ENCODE results near the gene SYNGAP1. TPM values are rescaled to one million over a fixed set of nuclear protein-coding genes. Genes with fewer than 3 reads are reported as not detected.

The SYNGAP1 gene
- total RNA-seq, 4 donors from 2014 or later = 4.9 to 37.2 (median 11.1) TPM

DNA sequence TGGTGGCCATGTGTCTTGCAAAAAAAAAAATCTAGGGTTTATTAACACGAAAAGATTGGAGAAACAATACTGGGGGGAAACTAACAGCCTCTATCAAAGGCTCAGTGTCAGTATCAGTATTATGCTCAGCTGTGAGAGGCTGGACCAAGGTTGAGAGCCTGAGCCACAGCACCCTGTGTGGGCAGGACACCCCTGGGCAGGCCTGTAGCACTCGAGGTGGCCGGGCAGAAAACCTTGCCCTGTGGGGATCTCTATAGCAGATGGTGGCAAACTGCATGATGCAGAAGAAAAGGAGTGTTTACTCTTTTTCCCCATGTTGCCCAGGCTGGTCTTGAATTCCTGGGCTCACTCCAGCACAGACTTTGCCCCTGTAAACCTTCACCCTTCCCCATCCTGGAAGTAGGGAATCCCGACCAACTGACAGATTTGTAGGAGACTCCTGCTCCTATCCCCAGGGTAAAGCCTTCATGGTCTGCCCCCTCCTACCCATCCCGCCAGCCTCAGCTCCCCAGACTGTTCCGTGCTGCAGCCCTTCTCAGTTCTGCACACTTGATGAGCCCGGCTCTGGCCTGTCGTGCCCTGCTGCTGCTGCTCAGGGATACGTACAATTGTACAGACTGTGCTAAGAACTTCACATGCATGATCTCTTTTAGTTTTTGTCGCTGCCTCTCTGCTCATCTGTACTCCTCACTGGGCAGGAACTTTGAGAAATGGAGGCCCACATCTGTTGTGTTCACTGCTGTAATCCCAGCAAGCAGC lies 36.3 kb upstream of the SYNGAP1 start:
- Histone ChIP-seq H3K27ac (no peak overlapping the region), H3K9me3 (no peaks in the 10 kb centered on the region), H3K4me3 (no peak overlapping the region), H3K36me3 (no peaks in the 10 kb centered on the region), H3K4me1 (no peaks in the 10 kb centered on the region), H3K27me3 (no peaks in the 10 kb centered on the region)
- in situ Hi-C loops (cut with MboI; ENCODE audit: low pct_ligation_motif_present in 1 of 4, low pct_unique_long_range_greater_than_20kb in 1 of 4, low sequenced_read_pairs in 3 of 4) = no loop called here
- TF ChIP-seq, protein P1, sequence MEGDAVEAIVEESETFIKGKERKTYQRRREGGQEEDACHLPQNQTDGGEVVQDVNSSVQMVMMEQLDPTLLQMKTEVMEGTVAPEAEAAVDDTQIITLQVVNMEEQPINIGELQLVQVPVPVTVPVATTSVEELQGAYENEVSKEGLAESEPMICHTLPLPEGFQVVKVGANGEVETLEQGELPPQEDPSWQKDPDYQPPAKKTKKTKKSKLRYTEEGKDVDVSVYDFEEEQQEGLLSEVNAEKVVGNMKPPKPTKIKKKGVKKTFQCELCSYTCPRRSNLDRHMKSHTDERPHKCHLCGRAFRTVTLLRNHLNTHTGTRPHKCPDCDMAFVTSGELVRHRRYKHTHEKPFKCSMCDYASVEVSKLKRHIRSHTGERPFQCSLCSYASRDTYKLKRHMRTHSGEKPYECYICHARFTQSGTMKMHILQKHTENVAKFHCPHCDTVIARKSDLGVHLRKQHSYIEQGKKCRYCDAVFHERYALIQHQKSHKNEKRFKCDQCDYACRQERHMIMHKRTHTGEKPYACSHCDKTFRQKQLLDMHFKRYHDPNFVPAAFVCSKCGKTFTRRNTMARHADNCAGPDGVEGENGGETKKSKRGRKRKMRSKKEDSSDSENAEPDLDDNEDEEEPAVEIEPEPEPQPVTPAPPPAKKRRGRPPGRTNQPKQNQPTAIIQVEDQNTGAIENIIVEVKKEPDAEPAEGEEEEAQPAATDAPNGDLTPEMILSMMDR (IDR thresholded peaks at IDR 0.05) = no peak
- TF ChIP-seq POLR2A (IDR thresholded peaks at IDR 0.05) = no peak
- TF ChIP-seq POLR2AphosphoS5 (IDR thresholded peaks at IDR 0.05) = no peak
- no peak for TF ChIP-seq EP300 (IDR thresholded peaks at IDR 0.05; ENCODE audit: low read depth)
- DNase-seq = no peak
- intact Hi-C loops (cut with DNase I; ENCODE audit: low total_unique reads) = no loop called here
- whole genome bisulfite sequencing, 2 donors (ENCODE audit: low coverage in 1 of 2) = 70 to 83% methylated on average over 1 to 9 of the region's 10 CpGs

DNA sequence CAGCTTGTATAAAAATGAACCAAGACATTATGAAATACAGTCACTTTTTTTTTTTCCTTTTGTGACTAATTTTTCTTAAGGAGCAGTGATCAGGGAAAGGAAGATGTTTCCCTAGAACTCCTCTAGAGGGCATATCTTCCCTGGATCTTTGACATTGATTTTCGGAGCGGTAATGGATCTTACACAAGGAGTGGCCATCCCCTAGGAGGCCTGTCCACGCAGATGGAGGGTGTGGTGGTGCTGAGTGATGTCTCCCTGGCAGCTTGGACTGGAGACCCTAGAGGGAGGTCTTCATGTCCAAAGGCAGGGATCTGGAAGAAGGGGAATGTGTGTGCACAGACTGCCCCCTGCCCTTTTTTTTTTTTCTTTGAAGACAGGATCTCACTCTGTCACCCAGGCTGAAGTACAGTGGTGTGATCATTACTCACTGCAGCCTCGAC lies 35.3 kb upstream of the SYNGAP1 start:
- Histone ChIP-seq H3K4me3 (no peak overlapping the region), H3K4me1 (no peaks in the 10 kb centered on the region), H3K27ac (no peak overlapping the region), H3K9me3 (no peaks in the 10 kb centered on the region), H3K27me3 (no peaks in the 10 kb centered on the region), H3K36me3 (no peaks in the 10 kb centered on the region)
- DNase-seq = no peak
- in situ Hi-C loops (cut with MboI; ENCODE audit: low pct_ligation_motif_present in 1 of 4, low pct_unique_long_range_greater_than_20kb in 1 of 4, low sequenced_read_pairs in 3 of 4) (no loop called here), intact Hi-C loops (cut with DNase I; ENCODE audit: low total_unique reads) (no loop called here)
- 38% methylated on average over 4 of the region's 4 CpGs; no CpG with 5 or more reads in 1 of the 2 donors for WGBS, 2 donors (ENCODE audit: low coverage in 1 of 2)
- no peak for TF ChIP-seq EP300 (IDR thresholded peaks at IDR 0.05; ENCODE audit: low read depth)
- TF ChIP-seq, protein P1 (IDR thresholded peaks at IDR 0.05) = peak; percentile 18 to 38 (median 25)

- WGBS, 2 donors (ENCODE audit: low coverage in 1 of 2) = 91 to 94% methylated on average over 2 of the region's 2 CpGs
- intact Hi-C loops (cut with DNase I; ENCODE audit: low total_unique reads) (no loop called here), in situ Hi-C loops (cut with MboI; ENCODE audit: low pct_ligation_motif_present in 1 of 4, low pct_unique_long_range_greater_than_20kb in 1 of 4, low sequenced_read_pairs in 3 of 4) (no loop called here)
- Histone ChIP-seq H3K4me1 (peaks cover 4 to 20% (median 12%) of the 10 kb centered on the region in 4 donors), H3K27ac (peak overlapping the region in 1 of 4 donors; percentile 90), H3K27me3 (no peaks in the 10 kb centered on the region), H3K4me3 (no peak overlapping the region), H3K36me3 (no peaks in the 10 kb centered on the region), H3K9me3 (no peaks in the 10 kb centered on the region)
- DNase-seq = no peak
- TF ChIP-seq, protein P1 (IDR thresholded peaks at IDR 0.05) = no peak
- no peak for TF ChIP-seq EP300 (IDR thresholded peaks at IDR 0.05; ENCODE audit: low read depth)
- TF ChIP-seq POLR2AphosphoS5 (IDR thresholded peaks at IDR 0.05) = no peak
- no peak for TF ChIP-seq POLR2A (IDR thresholded peaks at IDR 0.05)
Observed at GRCh38 chr6:33390173-33390572, 29.7 kb upstream of the SYNGAP1 start.

GRCh38 chr6:33390767-33391277 lies 29.0 kb upstream of the SYNGAP1 start:
- WGBS, 2 donors (ENCODE audit: low coverage in 1 of 2) = 81 to 97% methylated on average over 6 to 9 of the region's 9 CpGs

More at GRCh38 chr6:33390767-33391277, 29.0 kb upstream of the SYNGAP1 start:
- Histone ChIP-seq H3K36me3 (no peaks in the 10 kb centered on the region), H3K27me3 (no peaks in the 10 kb centered on the region), H3K27ac (peak overlapping the region; percentile 85 to 95 (median 90)), H3K4me3 (peak overlapping the region in 1 of 4 donors; percentile 14), H3K9me3 (no peaks in the 10 kb centered on the region), H3K4me1 (peaks cover 4 to 20% (median 12%) of the 10 kb centered on the region in 4 donors)
- no peak for TF ChIP-seq POLR2A (IDR thresholded peaks at IDR 0.05)
- TF ChIP-seq POLR2AphosphoS5 (IDR thresholded peaks at IDR 0.05) = no peak
- TF ChIP-seq EP300 (IDR thresholded peaks at IDR 0.05; ENCODE audit: low read depth) = no peak
- TF ChIP-seq, protein P1 (IDR thresholded peaks at IDR 0.05) = no peak
- in situ Hi-C loops (cut with MboI; ENCODE audit: low pct_ligation_motif_present in 1 of 4, low pct_unique_long_range_greater_than_20kb in 1 of 4, low sequenced_read_pairs in 3 of 4) (no loop called here), intact Hi-C loops (cut with DNase I; ENCODE audit: low total_unique reads) (no loop called here)
- no peak for DNase-seq
